AG10803 (cell line): Measurements from ENCODE around the gene KCNJ6.

Experiments
- DNase-seq: peaks from one replicate; pipeline ENCODE4 v3.0.0; 2010; ENCODE audit warnings: low read depth
- H3K4me3 ChIP-seq: 2 replicates; pipeline ENCODE4 v1.5.1; 2011; ENCODE audit warnings: mild to moderate bottlenecking, low read length, control low read depth
- TF ChIP-seq, protein P1 (sequence below): conservative IDR thresholded peaks from 2 replicates; pipeline ENCODE4 v1.5.1; 2011; ENCODE audit warnings: mild to moderate bottlenecking, low read length, control low read depth, inconsistent platforms

The KCNJ6 gene

DNA sequence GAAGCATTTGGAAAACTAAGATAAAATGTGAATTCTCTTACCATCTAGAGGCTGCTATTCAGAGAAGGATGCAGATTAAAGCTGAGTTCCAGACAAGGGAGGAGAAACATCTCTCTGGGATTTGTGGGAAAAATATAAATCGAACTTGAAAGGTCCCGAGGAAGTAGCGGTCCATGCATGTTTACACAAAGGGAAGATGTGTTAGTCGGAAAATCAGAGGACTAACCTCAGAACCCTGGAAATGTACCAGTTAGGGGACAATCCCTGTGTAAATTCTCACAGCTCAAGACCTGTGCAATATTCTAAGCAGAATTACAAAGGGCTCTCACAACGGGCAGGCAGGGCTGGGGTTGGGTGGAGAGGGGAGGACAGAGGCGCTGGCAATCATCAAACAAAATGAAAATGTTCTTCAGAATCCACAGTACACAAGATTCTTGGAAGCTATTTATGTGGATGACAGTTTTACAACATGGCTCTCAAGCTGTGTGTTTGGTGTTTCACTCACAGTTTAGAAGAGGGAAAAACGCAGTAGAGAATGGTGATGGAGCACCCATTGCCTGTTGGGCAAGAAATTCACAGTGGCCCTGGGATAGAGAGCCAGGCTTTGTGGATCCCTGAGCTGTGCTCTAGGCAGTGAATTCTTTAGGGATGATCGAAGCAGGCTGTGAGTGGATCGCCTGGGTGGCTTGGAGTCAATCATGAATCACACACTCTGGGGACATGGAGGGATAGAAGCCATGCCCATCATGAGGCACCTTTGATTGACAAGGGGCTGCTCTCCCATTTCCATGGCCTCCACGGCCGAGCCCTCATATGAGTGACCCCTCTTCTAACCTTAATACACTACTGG, 47.6 kb downstream of the KCNJ6 start:
- peak; percentile 69 for DNase-seq
- H3K4me3 ChIP-seq, result no peak overlapping the region
- TF ChIP-seq, protein P1, sequence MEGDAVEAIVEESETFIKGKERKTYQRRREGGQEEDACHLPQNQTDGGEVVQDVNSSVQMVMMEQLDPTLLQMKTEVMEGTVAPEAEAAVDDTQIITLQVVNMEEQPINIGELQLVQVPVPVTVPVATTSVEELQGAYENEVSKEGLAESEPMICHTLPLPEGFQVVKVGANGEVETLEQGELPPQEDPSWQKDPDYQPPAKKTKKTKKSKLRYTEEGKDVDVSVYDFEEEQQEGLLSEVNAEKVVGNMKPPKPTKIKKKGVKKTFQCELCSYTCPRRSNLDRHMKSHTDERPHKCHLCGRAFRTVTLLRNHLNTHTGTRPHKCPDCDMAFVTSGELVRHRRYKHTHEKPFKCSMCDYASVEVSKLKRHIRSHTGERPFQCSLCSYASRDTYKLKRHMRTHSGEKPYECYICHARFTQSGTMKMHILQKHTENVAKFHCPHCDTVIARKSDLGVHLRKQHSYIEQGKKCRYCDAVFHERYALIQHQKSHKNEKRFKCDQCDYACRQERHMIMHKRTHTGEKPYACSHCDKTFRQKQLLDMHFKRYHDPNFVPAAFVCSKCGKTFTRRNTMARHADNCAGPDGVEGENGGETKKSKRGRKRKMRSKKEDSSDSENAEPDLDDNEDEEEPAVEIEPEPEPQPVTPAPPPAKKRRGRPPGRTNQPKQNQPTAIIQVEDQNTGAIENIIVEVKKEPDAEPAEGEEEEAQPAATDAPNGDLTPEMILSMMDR, result no peak

DNA sequence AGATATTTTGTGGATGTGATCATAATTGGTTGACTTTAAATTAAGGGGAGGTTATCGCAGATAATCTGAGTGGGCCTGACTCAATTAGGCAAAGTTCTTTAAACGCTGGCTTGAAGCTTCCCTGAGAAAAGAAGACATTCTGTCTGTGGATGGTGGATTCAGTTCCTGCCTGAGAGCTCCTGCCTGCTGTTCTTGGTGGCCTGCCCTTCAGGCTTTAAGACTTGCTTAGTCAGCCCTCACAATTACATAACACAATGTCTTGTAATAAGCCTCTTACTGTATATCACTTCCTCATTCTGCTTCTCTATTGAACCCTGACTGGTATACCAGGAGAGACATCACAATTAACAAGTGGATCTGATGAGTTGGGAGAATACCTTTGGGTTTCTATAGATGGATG, 50.2 kb downstream of the KCNJ6 start:
- TF ChIP-seq, protein P1, result no peak
- no peak overlapping the region for H3K4me3 ChIP-seq
- peak; percentile 38 for DNase-seq

DNA sequence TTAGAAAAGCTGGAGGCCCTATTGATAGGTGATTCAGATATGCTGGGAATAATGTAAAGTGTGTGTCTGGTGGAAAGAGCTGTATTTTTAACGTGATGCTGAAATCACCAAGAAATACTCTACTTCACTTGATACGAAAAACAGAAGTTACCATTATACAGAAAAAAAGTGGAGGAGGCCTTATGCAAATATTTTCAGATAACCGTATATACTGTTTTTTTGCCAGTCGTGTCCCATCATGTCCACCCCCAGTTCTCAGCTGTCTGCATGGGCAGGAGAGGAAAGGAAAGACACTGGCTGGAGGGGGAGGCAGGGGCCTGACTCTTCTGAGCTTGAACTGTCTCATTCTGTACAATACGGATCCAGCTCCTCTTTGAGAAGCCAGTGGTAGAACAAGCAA, 51.1 kb downstream of the KCNJ6 start:
- DNase-seq, result no peak
- TF ChIP-seq, protein P1, result no peak
- H3K4me3 ChIP-seq, result no peak overlapping the region

DNA sequence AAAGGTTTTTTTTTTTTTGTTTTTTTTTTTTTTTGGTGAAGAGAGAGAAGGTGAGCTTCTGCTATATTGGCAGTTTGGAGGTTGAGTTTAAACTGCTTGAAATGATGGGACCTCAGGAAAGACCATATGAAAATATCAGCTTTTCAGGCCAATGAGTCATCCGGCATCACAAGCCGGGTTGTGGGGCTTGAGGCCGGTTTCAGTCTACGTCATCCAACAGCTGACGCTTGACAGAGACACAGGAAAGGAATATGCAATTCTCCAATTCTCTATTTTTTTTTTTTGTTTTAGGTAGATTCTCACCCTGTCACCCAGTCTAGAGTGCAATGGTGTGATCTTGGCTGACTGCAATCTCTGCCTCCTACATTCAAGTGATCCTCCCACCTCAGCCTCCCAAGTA, 52.4 kb downstream of the KCNJ6 start:
- no peak overlapping the region for H3K4me3 ChIP-seq
- TF ChIP-seq, protein P1, result no peak
- DNase-seq, result no peak

DNA sequence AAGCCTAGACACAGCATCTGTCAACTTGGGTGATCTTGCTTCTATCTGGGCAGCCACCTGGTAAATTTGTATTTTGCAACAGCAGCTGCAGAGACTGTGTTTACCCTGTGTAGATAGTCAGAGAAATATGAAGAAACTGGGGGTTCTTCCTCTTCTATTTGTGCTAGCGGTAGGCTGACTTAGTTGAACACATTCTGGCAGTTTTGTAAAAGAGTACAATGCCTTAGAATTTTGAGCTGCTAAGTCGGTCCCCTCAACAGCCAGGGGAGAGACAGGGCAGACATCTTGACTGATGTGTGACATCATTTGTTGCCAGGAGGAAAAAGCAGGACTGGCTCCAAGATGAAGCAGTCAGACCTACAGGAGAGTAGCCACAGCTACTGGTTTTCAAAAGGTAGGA, 53.7 kb downstream of the KCNJ6 start:
- TF ChIP-seq, protein P1, result no peak
- no peak overlapping the region for H3K4me3 ChIP-seq
- DNase-seq, result no peak

DNA sequence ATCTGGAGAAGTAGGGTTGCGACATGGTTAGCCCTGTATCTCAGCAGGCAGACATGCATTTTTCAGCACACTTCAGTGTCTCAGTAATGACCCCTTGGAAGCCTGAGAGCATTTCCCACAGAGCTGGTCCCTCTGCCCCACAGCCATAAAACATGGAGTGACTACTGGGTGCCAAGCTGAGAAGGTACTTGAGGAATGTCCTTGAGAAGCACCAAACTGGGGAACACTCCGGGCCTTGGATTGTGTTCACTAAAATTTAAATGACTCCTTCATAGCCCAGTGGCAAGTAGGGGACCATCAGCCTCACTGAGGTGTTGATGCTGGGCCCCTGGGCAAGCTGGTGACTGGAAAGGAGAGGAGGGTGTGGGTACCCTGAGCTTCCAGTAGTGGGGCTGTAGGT, 54.7 kb downstream of the KCNJ6 start:
- no peak overlapping the region for H3K4me3 ChIP-seq
- TF ChIP-seq, protein P1, result no peak
- peak; percentile 37 for DNase-seq

DNA sequence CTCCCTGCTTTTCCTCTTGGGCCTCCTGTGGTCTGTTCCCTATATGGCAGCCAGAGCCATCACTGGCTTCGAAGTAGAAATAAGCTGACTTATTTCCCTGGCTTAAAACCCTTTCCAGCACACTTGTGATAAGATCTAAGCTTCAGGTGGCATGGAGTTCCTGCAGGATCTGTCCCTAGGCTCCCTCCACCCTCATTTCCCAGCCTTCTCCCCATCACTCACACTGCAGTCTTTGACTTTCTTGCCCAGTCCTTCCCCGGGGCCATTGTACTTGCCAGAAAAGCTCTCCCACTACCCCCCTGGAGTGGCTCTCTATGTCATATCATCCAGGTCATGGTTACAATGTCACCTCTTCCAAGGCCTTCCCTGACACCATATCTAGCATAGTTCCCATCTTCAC, 55.8 kb downstream of the KCNJ6 start:
- TF ChIP-seq, protein P1, result no peak
- no peak for DNase-seq
- no peak overlapping the region for H3K4me3 ChIP-seq
